Measurements from ENCODE around the gene SLC28A1. TPM values are rescaled to one million over a fixed set of nuclear protein-coding genes. Genes with fewer than 3 reads are reported as not detected.

SLC28A1 gene
- total and polyA plus RNA-seq, 2 of the 4 experiments (the other 2 are of a cell fraction): not detected

DNA sequence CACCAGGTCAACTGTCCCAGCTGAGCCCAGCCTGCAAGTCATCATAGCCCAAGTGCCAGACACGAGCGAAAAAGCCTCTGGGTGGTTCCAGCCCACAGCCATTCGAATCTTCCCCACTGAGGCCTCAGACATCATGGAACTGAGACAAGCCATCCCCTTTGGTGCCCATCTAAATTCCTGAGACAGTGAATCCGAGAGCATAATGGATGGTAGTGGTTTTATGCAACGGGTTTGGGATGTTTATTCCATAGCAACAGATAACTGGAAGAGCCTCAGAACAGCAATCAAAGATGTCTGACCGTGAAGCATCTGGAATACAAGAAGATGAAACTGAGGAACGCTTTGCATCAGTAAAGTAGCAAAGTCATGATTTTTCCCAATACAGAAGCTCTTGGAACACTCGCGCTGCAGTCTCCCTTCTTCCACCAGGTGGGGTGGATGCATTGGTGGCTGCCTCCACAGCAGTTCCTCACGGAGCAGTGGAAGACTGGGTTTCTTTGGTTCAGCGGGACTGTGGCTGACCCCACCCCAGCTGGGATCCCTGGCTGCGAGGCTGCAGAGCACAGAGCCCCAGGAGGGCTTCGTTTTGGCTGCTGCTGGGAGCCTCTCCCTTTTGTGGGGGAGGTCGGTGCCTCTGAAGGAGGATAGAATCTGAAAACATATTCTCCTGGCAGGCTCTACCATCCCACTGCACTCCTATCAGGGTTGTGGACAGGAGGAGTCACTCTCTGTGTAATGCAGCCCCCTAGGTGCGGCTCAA, 70.8 kb downstream of the SLC28A1 start (continued):
- TF ChIP-seq, protein P1, sequence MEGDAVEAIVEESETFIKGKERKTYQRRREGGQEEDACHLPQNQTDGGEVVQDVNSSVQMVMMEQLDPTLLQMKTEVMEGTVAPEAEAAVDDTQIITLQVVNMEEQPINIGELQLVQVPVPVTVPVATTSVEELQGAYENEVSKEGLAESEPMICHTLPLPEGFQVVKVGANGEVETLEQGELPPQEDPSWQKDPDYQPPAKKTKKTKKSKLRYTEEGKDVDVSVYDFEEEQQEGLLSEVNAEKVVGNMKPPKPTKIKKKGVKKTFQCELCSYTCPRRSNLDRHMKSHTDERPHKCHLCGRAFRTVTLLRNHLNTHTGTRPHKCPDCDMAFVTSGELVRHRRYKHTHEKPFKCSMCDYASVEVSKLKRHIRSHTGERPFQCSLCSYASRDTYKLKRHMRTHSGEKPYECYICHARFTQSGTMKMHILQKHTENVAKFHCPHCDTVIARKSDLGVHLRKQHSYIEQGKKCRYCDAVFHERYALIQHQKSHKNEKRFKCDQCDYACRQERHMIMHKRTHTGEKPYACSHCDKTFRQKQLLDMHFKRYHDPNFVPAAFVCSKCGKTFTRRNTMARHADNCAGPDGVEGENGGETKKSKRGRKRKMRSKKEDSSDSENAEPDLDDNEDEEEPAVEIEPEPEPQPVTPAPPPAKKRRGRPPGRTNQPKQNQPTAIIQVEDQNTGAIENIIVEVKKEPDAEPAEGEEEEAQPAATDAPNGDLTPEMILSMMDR (conservative IDR thresholded peaks at IDR 0.05; ENCODE audit: low read depth, low read length): peak; percentile 87

DNA sequence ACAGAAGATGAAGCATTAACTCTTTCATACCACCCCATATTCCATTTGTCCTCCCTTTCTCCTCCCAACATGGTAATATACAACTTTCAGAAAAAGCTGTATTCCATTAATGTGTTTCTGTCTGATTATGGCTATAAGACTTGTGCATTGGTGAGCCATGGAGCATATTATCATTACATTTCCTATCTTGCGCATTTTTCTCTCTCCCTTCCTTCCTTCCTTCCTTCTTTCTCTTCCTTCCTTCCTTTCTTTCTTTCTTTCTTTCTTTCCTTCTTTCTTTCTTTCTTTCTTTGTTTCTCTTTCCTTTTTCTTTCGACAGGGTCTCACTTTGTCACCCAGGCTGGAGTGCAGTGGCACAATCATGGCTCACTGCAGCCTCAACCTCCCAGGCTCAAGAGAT, 71.7 kb downstream of the SLC28A1 start:
- dilution Hi-C loops (cut with HindIII; ENCODE audit: low sequenced_read_pairs, unreplicated experiment) (loop anchor here (10.0 kb wide), 1 partner anchor 89 kb away; no protein-coding TSS in a partner anchor), in situ Hi-C loops (cut with MboI; ENCODE audit: low sequenced_read_pairs) (loop anchor here (25.0 kb wide), 1 partner anchor 331 kb away; no protein-coding TSS in a partner anchor)

More for the DNA sequence above, 71.7 kb downstream of the SLC28A1 start:
- Histone ChIP-seq H3K4ac (ENCODE audit: low read depth, low read length) (no peak overlapping the region), H3K27me3 (ENCODE audit: control insufficient read depth, insufficient read depth, low read length) (no peaks in the 10 kb centered on the region), H2BK20ac (ENCODE audit: low read depth, low read length) (no peak overlapping the region), H3K56ac (ENCODE audit: extremely low read depth, insufficient read depth, low read length) (no peak overlapping the region), H3K4me2 (ENCODE audit: low read depth, low read length) (no peak overlapping the region), H3K79me1 (ENCODE audit: low read depth in 1 of 2, low read length in 2 of 2) (peaks cover 0 to 6% of the 10 kb centered on the region in 2 experiments; a peak in 1 of 4 replicates), H4K5ac (ENCODE audit: low read depth, low read length) (no peak overlapping the region), H2BK5ac (ENCODE audit: low read depth, low read length, poor library complexity, severe bottlenecking) (no peak overlapping the region), H3K9me1 (ENCODE audit: insufficient read depth, low read length) (0 out of 2 replicates have a peak, but pooled peaks cover under 1% of the 10 kb centered on the region), H2AK9ac (replicated peaks; ENCODE audit: low read depth, low read length, poor library complexity) (no peak overlapping the region), H3K18ac (ENCODE audit: low read depth, low read length) (no peak overlapping the region), H3K36me3 (ENCODE audit: control insufficient read depth, insufficient read depth, low read length) (no peaks in the 10 kb centered on the region), H3K4me3 (ENCODE audit: insufficient read depth, low read depth, low read length) (no peak overlapping the region), H4K8ac (ENCODE audit: low read depth in 2 of 2, low read length in 2 of 2) (no peak overlapping the region), H3K4me1 (ENCODE audit: control insufficient read depth, insufficient read depth, low read length) (peaks cover 11% of the 10 kb centered on the region), H2AFZ (replicated peaks; ENCODE audit: low read length, poor library complexity) (no peak overlapping the region), H3K9me3 (ENCODE audit: control insufficient read depth, insufficient read depth, low read length) (no peaks in the 10 kb centered on the region), H2AK5ac (ENCODE audit: low read depth, low read length) (no peak overlapping the region), H3K14ac (replicated peaks; ENCODE audit: low read depth, low read length) (no peak overlapping the region), H2BK15ac (ENCODE audit: low read depth, low read length) (no peak overlapping the region), H3K27ac (ENCODE audit: insufficient read depth, low read length) (no peak overlapping the region), H4K20me1 (ENCODE audit: insufficient read depth, low read length) (no peaks in the 10 kb centered on the region), H3K23ac (ENCODE audit: low read depth, low read length) (no peak overlapping the region), H2BK120ac (ENCODE audit: low read depth, low read length) (no peak overlapping the region), H3K9ac (ENCODE audit: low read depth, low read length) (no peak overlapping the region), H4K91ac (ENCODE audit: insufficient read depth, low read depth, low read length) (no peak overlapping the region)
- no peak for ATAC-seq (ENCODE audit: low read depth)
- no peak for TF ChIP-seq MAZ (IDR thresholded peaks at IDR 0.05; ENCODE audit: borderline replicate concordance, low read depth, low read length)
- no peak for TF ChIP-seq POLR2A (IDR thresholded peaks at IDR 0.05; ENCODE audit: low read depth, low read length)
- no peak for TF ChIP-seq SMC3 (IDR thresholded peaks at IDR 0.05; ENCODE audit: low read depth, low read length)
- DNase-seq: no peak
- ChIA-PET POLR2A (ENCODE audit: unreplicated experiment) (no interaction called here), CTCF (interaction anchor here (0.7 kb wide), 1 partner anchor 43 kb away, joined by 5 read pairs; no protein-coding TSS in a partner anchor)
- whole genome bisulfite sequencing, 2 experiments (ENCODE audit: extremely low coverage in 2 of 2, insufficient read length in 1 of 2): 100% methylated on average over 1 of the region's 2 CpGs; no CpG with 5 or more reads in 1 of the 2 experiments
- no TSS peak for BruUV-seq (replicated peaks)
- intact Hi-C loops (cut with micrococcal nuclease): no loop called here
